HG03025 (cell line): ENCODE data around the gene IGSF11.

Experiments
- ATAC-seq: cut with Tn5 transposase; IDR thresholded peaks from one replicate; pipeline ENCODE4 v1.9.1; 2021; ENCODE audit warnings: mild to moderate bottlenecking, moderate library complexity; ENCODE audit not compliant: unreplicated experiment, low FRiP score

The IGSF11 gene

DNA sequence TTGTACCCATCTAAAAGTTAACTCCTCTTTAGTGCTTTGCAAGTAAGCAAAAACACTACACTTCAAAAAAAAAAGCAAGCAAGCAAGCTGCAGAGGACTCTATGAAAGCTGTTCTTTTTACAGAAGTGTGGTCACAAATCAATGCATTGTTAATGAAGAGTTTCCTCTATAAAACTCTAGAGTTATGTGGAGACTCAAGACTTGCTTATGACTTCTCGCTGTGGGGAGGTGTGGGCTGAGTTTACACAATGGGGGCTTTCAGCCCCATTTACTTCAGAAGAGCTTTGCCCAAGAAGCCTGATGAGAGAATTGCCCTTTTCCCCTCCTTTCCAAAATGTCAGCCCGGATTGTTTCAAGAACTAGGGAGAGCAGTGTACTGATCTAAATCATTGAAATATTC lies 144.4 kb downstream of the IGSF11 start:
- no peak for ATAC-seq

DNA sequence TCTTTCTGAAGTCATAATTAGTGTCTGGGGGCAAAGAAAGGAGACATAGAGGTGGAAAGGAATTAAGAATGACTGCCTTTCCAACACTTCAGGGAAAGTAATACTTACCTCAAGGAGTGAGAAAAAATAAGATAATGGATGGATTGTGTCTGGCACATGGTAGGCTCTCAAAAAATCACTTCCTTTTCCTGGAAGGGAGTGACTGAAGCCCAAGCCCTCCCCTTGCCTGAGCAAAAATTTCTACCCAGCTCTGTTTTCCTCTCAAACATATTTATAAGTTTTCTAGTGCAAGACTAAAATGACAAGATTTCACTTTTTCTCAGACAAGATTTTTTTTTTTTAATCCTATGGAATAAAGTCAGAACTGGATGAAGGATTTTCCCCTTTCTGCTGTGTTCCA lies 145.0 kb downstream of the IGSF11 start:
- no peak for ATAC-seq

DNA sequence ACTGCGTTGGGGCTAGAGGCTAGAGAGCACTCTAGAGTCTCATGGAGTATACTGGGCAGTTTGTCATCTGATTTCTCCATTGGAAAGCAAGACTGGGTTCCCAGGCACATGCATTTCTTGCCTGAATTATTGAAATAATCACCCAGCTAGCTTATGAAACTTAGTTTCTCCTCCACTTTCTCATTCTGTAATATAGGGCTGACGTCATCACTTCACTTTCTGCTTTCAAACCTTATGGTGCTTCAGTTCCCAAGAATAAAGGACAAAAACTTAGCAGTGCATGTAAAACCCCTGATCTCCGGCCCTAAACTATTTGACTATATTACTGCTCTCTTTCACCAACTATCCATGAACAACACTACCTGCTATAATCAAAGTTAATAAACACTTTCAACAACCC lies 147.9 kb downstream of the IGSF11 start:
- ATAC-seq: no peak

DNA sequence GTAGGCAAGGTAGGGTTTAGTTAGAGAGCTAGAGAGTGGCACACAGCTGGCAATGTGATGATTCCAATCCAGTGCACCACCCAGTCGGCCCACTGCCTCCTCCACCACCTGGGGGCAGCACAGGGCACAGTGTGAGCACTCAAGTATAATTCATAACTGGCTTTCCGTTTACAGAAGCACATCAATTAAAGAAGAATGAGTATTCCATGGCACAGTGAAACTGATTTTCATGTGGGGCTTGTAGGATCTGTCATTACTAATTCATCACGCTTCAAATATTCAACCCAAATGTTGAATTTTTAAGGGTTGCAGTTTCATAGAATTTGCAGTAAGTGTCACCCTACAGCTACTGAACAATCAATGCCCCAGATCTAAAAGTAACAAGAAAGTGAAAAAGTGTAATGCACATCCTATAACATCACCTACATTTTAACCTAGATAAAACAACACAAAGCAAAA lies 149.9 kb downstream of the IGSF11 start:
- peak; percentile 82 for ATAC-seq

DNA sequence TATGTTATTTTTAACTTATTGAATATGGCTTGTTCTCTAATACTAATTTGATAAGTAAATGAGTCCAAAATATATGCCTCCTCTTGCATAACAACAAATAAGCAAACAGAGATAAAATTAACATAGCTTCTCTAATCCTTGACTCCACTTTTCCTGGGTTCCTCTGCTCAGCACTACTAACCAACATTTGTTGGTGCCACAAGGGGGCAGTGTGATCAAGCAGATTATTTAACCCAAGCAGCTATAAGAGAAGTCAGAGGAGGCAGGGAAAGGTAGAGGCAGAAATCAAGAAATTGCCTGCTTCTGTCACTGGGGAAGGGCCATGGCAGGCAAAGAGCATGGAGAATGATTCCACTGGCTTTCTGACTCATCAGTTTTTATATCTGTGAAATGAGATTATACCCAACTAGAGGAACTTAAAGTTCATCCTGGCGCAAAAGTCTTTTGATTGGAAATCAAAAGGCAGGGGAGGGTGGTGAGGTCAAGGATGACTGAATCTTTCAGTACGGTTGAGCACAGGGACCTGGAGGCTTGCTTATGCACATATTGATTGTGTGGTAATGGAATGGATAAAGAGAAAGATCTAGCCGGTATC lies 152.2 kb downstream of the IGSF11 start:
- no peak for ATAC-seq

DNA sequence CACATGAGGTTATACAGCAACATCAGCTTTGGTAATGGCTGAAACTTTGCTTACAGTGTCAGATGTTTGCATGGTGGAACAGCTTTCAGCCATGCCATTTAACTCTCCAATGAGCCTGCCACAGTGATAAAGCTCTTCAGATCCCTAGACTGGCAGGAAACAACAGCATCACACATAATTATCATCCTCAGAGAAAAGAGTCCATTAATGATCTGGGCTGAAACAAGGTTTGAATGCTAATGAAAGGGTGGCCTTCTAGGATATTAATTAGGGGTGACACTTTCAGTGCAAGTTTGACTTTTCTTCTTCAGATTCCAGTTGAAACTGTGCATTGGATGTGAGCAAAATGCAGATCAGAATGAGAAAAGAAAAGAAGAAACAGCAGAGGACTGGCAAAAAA lies 166.6 kb downstream of the IGSF11 start:
- ATAC-seq: no peak

DNA sequence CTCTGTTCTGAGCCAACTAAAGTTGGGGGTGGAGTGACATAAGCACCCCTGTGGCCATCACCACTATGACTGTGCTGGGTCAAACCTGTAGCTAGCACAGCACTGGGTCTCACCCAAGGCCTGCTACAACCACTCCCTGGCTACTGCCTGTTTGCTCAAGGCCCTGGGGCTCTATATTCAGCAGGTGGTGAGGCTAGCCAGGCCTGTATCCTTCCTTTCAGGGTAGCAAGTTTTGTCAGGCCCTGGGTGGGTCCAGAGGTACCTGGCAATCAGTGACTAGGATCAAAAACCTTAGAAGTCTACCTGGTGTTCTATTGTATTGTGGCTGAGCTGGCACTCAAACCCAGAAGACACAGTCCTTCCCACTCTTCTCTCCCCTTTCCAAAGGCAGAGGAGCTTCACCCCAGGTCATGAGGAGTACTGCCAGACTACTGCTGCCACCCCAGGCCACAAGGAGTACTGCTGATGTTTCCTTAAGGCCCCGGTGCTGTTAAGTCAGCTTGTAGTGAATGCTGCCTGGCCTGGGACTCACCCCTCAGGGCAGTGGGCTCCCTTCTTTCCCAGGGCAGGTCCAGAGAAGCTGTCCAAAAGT lies 170.8 kb downstream of the IGSF11 start:
- no peak for ATAC-seq

DNA sequence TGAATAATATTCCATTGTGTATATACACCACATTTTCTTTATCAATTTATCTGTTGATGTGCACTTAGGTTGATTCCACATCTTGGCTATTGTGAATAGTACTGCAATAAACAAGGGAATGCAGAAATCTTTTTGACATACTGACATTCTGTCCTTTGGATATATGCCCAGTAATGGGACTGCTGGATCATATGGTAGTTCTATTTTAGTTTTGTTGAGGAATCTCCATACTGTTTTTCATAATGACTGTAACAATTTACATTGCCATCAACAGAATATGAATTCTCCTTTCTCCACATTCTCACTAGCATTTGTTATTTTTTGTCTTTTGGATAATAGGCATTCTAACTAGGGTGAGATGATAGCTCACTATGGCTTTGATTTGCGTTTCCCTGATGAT lies 174.7 kb downstream of the IGSF11 start:
- no peak for ATAC-seq

DNA sequence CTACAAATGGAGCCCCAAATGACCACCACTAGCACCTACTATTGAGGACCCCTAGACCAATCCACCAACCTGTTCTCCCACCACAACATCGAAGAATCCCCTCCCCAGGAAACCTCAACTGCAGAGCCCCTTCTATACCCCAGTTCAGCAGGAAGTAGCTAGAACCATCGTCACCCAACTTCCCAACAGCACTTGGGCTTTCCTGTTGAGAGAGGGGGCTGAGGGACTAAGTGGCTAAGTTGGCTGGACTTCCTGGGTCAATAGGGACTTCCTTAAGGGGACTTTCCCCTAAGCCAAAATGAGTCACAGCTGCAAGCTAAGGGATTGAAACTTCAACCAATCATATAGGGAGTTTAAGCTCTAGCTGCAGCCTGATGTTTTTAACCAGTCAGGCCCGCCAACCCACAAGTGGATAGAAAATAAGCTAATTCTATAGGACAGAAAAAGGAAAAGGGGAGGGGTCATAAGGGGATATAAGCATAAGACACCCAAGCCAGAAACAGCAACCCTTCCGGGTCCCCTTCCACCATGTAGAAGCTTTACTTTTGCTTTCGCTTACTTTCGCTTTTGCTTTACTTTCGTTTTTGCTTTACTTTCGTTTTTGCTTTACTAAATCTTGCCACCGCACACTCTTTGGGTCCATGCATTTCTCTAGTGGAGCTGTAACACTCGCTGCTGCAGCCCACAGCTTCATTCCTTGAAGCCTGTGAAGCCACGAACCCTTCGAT lies 183.0 kb downstream of the IGSF11 start:
- peak; percentile 84 for ATAC-seq

DNA sequence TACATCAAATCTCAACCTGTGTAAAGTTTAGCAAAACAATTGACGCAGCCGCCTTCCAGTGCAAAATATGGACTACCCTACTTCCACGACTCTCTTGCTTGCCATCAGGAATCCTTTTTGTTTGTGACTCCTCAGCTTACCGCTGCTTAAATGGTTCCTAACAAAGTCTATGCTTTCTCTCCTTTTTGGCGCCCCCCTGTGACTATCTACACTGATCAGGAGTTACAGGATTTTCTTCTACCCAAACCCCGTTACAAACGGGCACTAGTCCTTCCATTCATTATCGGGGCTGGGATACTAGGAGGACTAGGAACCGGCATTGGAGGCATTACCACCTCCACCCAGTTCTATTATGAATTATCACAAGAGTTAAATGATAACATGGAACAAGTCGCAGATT lies 184.0 kb downstream of the IGSF11 start:
- ATAC-seq: no peak
